SU-DHL-6 (cell line): ENCODE measurements around the gene ADA.

Experiments used
- H2AFZ ChIP-seq: fragments of 200-600 bp; sonication (generic); 2 replicates; pipeline ENCODE4 v1.6.1; 2014; ENCODE audit warnings: low read depth, mild to moderate bottlenecking, moderate library complexity, mixed read lengths, antibody characterized with exemption, low read length; ENCODE audit not compliant: severe bottlenecking
- H3F3A ChIP-seq: fragments of 200-600 bp; shearing (Covaris generic); 2 replicates; pipeline ENCODE4 v1.6.0; 2016; ENCODE audit warnings: antibody characterized with exemption, mild to moderate bottlenecking; ENCODE audit not compliant: insufficient read depth
- H3K27ac ChIP-seq: fragments of 200-600 bp; sonication (generic); 2 replicates; pipeline ENCODE4 v1.5.1; 2016; ENCODE audit warnings: low read depth, mild to moderate bottlenecking, low read length, moderate library complexity, mixed read lengths
- H3K27me3 ChIP-seq: fragments of 200-600 bp; sonication (generic), shearing (Covaris generic); 2 replicates; pipeline ENCODE4 v1.6.0; 2014; ENCODE audit warnings: mild to moderate bottlenecking, low read length
- H3K36me3 ChIP-seq: fragments of 200-600 bp; sonication (generic); 2 replicates; pipeline ENCODE4 v1.6.1; 2014; ENCODE audit warnings: mild to moderate bottlenecking, low read length, mixed read lengths
- H3K4me2 ChIP-seq: fragments of 300-600, 200-600 bp; shearing (Covaris generic), sonication (generic); 2 replicates; pipeline ENCODE4 v1.6.0; 2014; ENCODE audit warnings: low read length, low read depth, mild to moderate bottlenecking; ENCODE audit not compliant: poor library complexity, severe bottlenecking
- H3K4me3 ChIP-seq: fragments of 200-600 bp; sonication (generic); 2 replicates; pipeline ENCODE4 v1.5.1; 2014; ENCODE audit warnings: antibody characterized with exemption, low read length, mild to moderate bottlenecking, mixed read lengths; ENCODE audit not compliant: insufficient read depth, poor library complexity, severe bottlenecking
- H3K79me2 ChIP-seq: fragments of 200-600 bp; sonication (generic); 2 replicates; pipeline ENCODE4 v1.6.1; 2014; ENCODE audit warnings: mild to moderate bottlenecking, low read length, moderate library complexity; ENCODE audit not compliant: insufficient read depth
- H3K9ac ChIP-seq: fragments of 200-600 bp; sonication (generic); 2 replicates; pipeline ENCODE4 v1.7.0; 2014; ENCODE audit warnings: mild to moderate bottlenecking, low read length
- H3K9me2 ChIP-seq: fragments of 200-600 bp; sonication (generic); replicated peaks from 2 replicates; pipeline ENCODE4 v1.6.1; 2014; ENCODE audit warnings: low read length; ENCODE audit not compliant: insufficient read depth
- H3K9me3 ChIP-seq: fragments of 200-600 bp; sonication (generic); 2 replicates; pipeline ENCODE4 v1.6.1; 2014; ENCODE audit warnings: low read length, mixed read lengths; ENCODE audit not compliant: insufficient read depth
- H4K20me1 ChIP-seq: fragments of 200-600 bp; sonication (generic); 2 replicates; pipeline ENCODE4 v1.6.1; 2014; ENCODE audit warnings: low read depth, mild to moderate bottlenecking, antibody characterized with exemption, low read length, moderate library complexity, mixed read lengths
- EZH2phosphoT487 ChIP-seq: fragments of 200-600 bp; sonication (generic), shearing (Covaris generic); conservative IDR thresholded peaks from 2 replicates; pipeline ENCODE4 v1.6.1; 2018; ENCODE audit warnings: mild to moderate bottlenecking, antibody characterized with exemption, low read length, moderate library complexity, mixed read lengths
- TF ChIP-seq, protein P1 (sequence below): fragments of 200-600 bp; sonication (generic); IDR thresholded peaks from one replicate; pipeline ENCODE4 v1.5.1; 2017; ENCODE audit warnings: antibody characterized with exemption, mild to moderate bottlenecking, low read length, moderate library complexity; ENCODE audit not compliant: insufficient read depth, poor library complexity, severe bottlenecking

Gene ADA

GRCh38 chr20:44615876-44616603 is 35.5 kb downstream of the ADA start:
- H4K20me1 ChIP-seq = no peaks in the 10 kb centered on the region
- H3K79me2 ChIP-seq = 0 out of 2 replicates have a peak, but pooled peaks cover 4% of the 10 kb centered on the region
- peaks cover 43% of the 10 kb centered on the region for H3F3A ChIP-seq
- no peaks in the 10 kb centered on the region for H3K9me3 ChIP-seq
- peak overlapping the region; percentile 44 for H3K4me2 ChIP-seq
- H3K9me2 ChIP-seq = no peaks in the 10 kb centered on the region
- no peaks in the 10 kb centered on the region for H3K27me3 ChIP-seq
- no peak overlapping the region for H3K4me3 ChIP-seq
- H3K27ac ChIP-seq = peak overlapping the region; percentile 96
- H2AFZ ChIP-seq = no peak overlapping the region
- TF ChIP-seq, protein P1, sequence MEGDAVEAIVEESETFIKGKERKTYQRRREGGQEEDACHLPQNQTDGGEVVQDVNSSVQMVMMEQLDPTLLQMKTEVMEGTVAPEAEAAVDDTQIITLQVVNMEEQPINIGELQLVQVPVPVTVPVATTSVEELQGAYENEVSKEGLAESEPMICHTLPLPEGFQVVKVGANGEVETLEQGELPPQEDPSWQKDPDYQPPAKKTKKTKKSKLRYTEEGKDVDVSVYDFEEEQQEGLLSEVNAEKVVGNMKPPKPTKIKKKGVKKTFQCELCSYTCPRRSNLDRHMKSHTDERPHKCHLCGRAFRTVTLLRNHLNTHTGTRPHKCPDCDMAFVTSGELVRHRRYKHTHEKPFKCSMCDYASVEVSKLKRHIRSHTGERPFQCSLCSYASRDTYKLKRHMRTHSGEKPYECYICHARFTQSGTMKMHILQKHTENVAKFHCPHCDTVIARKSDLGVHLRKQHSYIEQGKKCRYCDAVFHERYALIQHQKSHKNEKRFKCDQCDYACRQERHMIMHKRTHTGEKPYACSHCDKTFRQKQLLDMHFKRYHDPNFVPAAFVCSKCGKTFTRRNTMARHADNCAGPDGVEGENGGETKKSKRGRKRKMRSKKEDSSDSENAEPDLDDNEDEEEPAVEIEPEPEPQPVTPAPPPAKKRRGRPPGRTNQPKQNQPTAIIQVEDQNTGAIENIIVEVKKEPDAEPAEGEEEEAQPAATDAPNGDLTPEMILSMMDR = no peak
- no peak for TF ChIP-seq EZH2phosphoT487
- peak overlapping the region; percentile 41 for H3K9ac ChIP-seq
- H3K36me3 ChIP-seq = peaks cover 3% of the 10 kb centered on the region; the same call in 1 of the 2 replicates

GRCh38 chr20:44615169-44615791 is 36.2 kb downstream of the ADA start:
- peaks cover 3% of the 10 kb centered on the region; the same call in 1 of the 2 replicates for H3K36me3 ChIP-seq
- H3K9ac ChIP-seq = peak overlapping the region; percentile 41
- no peaks in the 10 kb centered on the region for H3K9me3 ChIP-seq

DNA sequence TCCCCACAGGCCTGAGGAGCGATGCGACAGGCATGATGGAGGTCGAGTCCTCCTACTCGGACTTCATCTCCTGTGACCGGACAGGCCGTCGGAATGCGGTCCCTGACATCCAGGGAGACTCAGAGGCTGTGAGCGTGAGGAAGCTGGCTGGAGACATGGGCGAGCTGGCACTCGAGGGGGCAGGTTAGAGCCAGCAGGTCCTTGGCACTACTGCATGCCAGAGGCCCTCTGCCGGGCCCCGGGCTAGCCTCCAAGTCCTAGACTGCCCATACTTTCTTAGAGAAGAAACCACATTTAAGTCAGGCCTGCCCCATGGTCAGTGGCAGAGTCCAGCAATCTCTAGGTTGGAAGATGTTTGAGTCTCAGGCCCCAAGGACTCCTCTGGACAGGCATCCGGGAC is 37.0 kb downstream of the ADA start:
- Histone ChIP-seq H3K27me3 (no peaks in the 10 kb centered on the region), H3K9me3 (no peaks in the 10 kb centered on the region), H3K36me3 (peaks cover 3% of the 10 kb centered on the region; the same call in 1 of the 2 replicates), H3K4me2 (peak overlapping the region; percentile 44), H2AFZ (no peak overlapping the region), H3K27ac (peak overlapping the region; percentile 96), H3K9ac (peak overlapping the region; percentile 41), H3K79me2 (0 out of 2 replicates have a peak, but pooled peaks cover 4% of the 10 kb centered on the region), H3F3A (peaks cover 58% of the 10 kb centered on the region), H3K4me3 (no peak overlapping the region), H4K20me1 (no peaks in the 10 kb centered on the region), H3K9me2 (no peaks in the 10 kb centered on the region)
- no peak for TF ChIP-seq EZH2phosphoT487
- TF ChIP-seq, protein P1 = no peak

More at GRCh38 chr20:44615169-44615791, 36.2 kb downstream of the ADA start:
- H3K4me2 ChIP-seq = peak overlapping the region; percentile 44
- no peaks in the 10 kb centered on the region for H3K9me2 ChIP-seq
- no peaks in the 10 kb centered on the region for H4K20me1 ChIP-seq
- H3K27me3 ChIP-seq = no peaks in the 10 kb centered on the region
- H2AFZ ChIP-seq = no peak overlapping the region
- peak overlapping the region; percentile 96 for H3K27ac ChIP-seq
- TF ChIP-seq, protein P1 = no peak
- no peak for TF ChIP-seq EZH2phosphoT487
- H3K79me2 ChIP-seq = 0 out of 2 replicates have a peak, but pooled peaks cover 4% of the 10 kb centered on the region
- no peak overlapping the region for H3K4me3 ChIP-seq
- H3F3A ChIP-seq = peaks cover 50% of the 10 kb centered on the region
